COLO668 (cell line): ENCODE measurements around the gene ASB8.
"Not testable (repeated sequence)": the region's sequence is repeated elsewhere in the genome, so short reads cannot be mapped to it uniquely, and the experiment has no call there.

Experiments
- DNase-seq: peaks from one replicate; lab custom pipeline; 2025; ENCODE audit not compliant: unreplicated experiment; lab: John Stamatoyannopoulos, UW

The ASB8 gene

DNA sequence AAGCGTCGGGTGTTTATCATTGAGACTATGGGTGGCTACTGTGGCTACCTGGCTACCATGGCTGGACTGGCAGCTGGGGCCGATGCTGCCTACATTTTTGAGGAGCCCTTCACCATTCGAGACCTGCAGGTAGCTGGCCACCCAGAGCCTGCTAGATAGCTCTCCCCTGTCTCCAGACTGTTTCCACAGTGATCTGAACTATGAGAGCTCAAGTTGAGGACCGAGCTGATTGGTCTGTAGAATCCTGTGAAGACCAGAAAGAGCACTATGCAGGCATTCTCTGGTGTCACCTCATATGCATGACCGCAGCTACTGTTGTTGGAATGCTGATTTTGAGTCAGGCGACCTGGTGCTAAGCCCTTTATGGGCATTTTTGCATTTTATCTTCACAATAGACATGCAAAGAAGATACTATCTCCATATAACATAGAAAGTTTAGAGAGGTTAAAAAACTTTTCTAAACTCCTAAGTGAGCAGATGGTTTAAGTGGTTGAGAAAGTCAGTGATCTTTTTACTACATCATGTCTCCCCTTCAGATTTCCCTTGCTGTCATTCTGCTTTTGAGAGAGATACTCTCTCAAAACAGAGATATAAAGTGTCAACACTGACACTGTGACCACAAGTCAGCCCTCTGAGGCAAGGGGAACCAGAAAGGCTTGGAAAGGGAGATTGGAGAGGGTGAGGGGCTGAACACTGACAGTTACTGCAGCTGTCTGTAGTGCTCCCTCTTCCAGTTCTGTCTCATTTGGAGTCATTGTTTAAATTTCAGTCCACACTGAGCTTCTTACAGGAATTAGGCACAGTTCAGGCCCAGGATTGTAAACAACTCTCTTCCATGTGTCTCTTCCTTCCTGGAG, 14.3 kb downstream of the ASB8 start:
- no peak for DNase-seq

DNA sequence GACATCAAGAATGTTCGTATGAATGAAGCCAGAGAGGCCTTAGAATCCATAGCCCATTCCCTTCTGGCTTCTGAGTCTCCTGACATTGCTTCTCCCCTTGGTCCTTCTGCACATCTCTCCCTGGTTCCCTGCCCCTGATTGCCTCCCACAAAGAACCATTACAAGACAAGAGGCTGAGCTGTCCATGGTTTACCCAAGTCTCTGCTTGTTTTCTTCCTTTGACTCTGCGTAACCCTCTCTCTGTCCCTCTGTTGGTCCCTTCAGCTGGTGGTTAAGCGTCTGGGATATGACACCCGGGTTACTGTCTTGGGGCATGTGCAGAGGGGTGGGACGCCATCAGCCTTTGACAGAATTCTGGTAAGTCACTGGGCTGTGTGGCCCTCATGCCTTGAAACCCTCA, 22.3 kb downstream of the ASB8 start:
- DNase-seq: no peak

DNA sequence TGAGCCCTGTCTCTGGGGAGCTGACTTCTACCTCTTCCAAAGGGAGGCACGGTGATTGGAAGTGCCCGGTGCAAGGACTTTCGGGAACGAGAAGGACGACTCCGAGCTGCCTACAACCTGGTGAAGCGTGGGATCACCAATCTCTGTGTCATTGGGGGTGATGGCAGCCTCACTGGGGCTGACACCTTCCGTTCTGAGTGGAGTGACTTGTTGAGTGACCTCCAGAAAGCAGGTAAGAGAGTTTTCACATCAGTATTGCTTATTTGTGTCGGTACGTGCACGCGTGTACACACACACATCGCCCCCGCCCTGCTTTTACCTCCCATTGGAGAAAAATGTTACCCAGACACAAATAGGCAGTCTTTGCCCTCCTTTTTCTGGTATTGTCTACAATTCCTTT, 24.5 kb downstream of the ASB8 start:
- no peak for DNase-seq

DNA sequence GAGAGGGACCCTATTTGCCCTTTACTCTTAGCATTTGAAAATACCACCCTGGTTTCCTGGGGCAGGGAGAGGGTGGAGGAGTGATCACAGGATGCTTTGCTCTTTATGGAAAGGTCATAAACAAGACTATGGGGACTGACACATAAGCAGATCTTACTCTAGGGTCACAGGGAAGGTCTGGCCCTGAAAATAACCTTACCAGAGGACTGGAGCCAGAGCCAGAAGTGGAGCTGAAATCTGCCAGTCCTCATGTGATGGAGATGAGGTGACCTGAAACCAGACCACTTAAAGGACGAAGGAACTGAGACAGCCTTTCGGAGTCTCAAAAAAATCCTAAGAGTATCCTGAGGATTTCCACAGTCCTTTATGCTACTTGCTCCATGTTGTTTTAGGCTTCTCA, 25.8 kb downstream of the ASB8 start:
- no peak for DNase-seq

DNA sequence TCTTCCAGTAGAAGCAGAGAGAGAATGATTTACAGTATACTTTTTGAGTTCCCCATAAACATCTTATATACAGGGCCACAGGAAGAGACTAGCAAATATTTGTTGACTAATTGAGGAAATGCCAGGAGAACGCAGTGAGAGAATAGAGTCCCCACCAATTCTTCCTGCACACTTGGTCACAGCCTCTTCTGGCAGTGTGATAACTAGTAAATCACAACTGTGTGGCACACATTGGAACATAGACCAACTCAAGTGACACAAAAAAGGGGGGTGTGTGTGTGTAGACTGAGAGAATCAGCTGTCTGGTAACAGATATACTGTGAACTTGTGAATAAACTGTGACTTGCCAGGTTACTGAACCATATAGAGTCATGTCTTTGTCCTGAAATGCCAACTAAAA, 27.9 kb downstream of the ASB8 start:
- no peak for DNase-seq

DNA sequence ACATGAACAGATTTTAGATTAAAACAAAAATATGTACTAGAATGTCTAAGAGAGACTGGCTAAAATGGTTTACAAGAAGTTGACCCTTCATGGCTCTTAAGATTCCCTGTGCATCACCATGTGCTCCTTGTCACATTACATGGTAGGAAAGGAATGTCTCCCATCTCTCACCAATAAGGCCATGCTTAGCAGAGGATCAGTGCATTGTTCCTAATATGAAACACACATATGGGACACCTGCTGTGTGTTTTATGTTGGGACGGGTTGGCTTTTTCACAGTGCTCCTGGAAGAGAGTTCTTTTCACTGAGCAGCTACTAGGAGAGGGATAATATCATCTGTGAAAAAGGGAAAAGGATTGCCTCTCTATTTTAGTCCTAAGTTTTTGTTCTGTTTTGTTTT, 28.5 kb downstream of the ASB8 start:
- DNase-seq: no peak

DNA sequence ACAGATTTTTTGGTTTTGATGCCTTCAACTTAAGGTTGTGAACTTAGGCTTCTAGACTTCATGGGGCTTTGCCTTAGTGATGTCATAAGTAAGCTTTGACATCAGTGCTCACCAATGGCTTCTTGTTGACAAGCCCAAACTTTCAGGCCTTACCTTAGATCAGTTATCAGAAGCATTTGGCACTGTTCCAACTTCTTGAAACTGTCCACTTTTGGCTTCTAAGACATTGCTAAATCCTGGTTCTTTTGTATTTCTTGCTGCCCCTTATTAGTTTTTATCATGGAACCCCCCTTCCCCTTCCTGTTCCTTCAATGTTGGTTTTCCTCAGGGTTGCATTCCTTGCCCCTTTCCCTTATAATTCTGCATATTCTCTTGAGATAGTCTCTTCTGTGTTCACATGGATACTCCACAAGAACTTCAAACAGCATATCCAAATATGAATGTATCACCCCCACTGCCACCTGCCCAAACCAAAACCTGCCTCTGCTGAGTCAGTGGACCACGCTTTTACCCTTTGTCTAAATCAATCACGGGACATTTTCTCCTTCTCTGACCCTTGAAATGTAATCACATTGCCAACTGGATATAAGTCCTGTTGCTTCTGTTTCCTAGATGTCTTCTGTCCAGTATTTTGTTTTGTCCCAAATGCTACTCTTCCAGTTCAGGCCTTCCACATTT, 30.2 kb downstream of the ASB8 start:
- no peak for DNase-seq

DNA sequence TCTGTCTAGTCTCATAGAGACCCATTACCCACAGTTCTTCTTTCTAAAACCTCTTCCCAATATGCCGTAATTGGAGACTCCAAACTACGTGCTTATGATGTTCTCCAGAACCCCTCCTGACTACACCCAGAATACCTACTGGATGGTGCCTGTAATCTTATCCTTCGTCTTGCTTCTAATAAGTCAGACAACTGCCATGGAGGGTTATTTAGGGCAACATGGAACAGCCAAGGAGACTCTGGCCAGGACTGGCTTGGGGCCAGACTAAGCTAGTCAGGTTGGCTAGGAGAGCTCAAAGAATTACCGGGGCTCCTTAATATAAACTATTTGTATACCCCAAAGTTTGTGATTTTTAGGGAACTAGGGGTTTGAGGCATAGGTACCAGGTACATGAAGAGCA, 31.3 kb downstream of the ASB8 start:
- no peak for DNase-seq

DNA sequence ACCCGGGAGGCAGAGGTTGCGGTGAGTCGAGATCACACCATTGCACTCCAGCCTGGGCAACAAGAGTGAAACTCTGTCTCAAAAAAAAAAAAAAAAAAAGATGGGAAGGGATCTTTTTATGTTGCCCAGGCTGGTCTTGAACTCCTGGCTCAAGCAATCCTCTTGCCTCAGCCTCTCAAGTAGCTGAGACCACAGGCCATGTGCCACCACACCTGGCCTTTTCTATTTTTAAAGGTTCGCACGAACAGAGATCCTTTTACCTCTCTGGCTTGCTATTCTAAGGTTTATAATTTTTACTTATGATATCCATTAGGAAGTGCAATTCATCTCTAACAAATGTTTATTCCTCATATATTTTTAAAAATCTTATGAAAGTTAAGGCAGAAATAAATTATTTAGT, 31.8 kb downstream of the ASB8 start:
- not testable (repeated sequence) for DNase-seq

DNA sequence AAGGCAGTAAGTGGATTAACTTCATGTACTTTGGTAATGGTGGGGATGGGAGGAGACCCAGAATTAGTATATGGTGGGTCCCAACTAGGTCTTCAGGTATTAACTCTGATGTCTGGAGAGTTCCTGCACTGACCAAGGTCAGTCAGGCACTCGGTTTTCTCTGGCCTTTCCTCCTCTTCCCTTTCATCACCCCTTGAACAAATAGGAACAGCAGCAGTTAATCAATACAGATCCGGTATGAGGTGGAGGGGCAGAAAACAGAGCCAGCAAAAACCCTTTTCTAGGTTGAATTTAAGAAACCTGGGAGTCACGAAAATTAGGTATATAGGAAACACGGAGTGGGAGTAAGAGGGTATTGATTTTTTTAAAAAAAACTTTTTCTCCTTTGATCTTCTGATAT, 34.1 kb downstream of the ASB8 start:
- DNase-seq: no peak

DNA sequence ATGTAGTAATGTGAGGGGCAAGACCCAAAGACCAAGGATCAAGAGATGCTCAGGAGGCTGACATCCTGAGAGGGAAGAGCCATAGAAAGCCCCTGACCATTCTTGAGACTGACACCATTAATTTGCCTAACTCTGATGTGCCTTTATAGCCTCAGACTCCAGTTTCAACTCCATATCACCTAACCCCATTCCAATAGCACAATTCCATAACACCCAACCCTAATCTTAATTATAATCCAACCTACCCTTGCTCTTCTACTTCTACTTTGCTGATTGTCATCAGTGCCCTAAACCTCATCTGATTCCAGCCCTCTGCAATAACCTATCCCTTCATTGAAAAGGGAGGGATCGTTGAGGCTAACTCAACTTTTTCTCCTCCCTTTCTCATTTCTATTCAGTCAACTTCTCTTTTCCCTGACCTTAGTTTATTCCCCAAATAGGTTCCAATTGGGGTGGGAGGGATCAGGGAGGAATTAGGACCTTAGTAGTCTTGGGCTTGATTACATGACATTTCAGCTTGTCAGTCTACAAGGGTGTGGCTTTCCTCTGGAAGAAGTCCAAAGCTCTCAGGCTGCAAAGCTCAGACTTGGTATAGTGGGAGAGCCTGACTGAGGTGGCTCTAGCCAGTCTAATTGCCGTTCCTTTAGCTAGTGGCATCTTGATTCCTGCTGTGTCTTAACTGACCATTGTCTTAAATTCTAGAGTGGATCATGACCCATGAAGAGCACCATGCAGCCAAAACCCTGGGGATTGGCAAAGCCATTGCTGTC, 35.1 kb downstream of the ASB8 start:
- DNase-seq: no peak

DNA sequence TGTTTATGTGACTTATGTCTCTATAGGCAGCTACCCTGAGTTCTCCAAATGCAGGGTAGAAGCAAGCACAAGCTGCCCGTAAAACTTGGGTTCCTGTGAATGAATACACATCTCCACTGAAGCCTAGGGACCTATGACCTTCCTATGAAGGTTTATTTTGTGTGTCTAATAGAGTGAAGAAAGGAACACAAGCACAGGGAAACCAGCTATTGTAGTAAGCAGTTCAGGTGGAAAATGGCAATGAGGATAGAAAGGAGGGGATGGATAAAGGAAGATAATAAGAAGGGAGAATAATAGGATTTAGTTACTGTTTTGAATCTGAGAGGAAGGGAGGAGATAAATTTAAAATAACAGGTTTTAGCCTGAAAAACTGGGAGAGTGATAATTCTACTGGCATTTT, 35.8 kb downstream of the ASB8 start:
- DNase-seq: no peak

DNA sequence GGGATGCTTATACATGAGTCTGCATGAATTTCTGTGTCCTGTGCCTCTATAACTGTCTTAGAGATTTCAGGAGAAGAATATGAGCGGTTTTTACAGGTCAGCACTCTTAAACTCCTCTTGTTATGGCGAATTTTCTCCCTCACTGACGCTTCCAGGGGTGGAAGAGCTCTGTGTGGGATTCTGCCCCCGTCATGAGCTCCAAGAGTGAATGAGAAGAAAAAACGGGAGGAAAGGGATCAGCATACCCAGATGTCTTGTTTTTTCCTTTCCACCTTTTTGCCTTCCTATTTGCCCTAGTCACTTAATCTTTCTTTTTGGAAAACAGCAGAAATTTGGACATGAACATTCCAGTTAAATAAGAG, 37.5 kb downstream of the ASB8 start:
- no peak for DNase-seq

DNA sequence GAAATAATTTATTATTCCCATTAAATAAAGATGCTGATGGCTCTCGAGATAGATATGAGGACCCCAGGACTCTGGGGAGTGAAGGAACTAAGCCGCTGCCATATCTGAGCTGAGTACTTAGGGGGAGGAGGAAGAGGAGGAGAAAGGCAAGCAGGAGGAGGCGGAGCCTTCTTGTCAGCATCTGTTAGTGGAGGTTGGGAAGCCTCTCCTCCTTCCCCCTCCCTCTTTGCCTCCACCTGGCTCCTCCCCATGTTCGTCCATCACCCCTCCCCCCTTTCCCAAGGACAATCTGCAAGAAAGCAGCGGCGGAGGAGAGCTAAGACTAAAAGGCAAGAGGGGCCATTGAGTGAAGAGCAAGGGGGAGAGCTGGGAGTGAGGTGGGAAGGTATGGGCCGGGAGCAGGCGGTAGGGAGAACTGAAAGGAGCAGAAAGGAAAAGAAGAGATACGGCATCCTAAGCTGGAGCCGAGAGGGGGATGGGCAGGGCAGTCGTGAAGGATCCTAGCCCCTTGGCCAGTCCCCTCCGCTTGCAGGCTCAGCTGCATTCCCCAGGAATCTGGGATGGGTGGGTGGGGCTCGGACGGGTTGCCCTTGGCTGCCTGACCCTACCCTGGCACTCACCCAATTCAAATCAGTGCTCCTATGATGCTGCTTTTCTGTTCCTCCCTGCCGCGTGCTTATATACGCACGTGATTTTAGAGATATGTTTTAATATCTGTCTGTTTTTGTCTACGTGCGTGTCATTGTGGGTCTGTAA, 38.1 kb downstream of the ASB8 start, which contains the start of gene PFKM:
PFKM (plus strand) TSS at position 287 of the 756 bp plus-strand sequence. CDS start 3,411 bp downstream, outside the sequence.
- peak; percentile 18 for DNase-seq

DNA sequence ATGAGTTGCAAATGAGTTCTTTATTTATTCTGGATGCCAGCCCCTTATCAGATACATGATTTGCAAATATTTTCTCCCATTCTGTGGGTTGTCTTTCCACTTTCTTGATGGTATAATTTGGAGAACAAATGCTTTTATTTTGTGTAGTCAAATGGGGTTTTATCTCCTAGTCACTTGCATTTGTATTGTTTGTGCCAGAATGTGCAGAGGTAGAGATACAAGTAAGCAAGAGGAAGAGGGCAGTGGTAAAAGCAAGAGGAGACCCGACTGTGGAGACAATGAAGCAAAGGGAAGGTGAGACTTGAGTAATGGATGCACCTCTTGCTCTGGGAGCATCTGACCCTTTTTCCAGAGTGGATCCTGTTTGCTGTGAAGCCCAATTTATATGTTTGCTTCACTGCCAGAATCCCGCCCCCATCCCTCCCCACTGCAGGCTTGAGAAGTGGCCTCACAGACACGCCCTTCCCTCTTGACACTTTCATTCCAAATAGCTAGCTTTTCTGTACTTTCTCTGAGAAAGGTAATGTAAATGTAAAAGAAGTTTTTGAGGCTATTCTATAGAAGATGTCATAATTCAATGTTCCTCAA, 38.9 kb downstream of the ASB8 start:
- DNase-seq: no peak

DNA sequence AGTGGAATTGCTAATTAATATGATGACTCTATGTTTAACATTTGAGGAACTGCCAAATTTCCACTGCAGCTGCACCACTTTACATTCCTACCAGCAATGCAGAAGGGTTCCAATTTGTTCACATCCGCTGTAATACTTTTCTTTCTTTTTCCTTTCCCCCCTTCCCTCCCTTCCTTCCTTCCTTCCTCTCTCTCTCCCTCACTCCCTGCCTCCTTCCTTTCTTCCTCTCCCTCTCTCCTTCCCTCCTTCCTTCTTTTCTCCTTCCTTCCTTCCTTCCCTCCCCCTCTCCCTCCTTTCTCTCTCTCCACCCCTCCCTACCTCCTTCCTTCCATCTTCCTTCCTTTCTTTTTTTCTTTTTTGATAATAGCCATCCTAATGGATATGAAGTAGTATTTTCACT, 41.4 kb downstream of the ASB8 start:
- no peak for DNase-seq

DNA sequence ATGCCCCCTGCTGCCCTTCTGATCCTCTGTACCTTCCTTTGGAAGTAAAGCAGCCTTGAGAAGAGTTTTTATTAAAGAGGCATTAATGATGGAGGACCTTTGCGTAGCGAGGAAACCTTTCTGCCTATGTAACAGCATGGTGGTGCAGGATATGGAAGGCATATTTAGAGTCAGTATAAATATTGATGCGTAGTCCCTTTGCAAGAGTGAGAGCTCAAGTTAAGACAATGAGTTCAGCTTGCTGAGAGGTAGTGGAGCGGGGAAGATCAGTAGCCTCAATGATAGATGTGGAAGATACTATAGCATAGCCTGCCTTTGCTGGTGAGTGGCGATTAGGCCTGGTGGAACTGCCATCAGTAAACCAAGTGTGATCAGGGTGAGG, 46.0 kb downstream of the ASB8 start:
- not testable (repeated sequence) for DNase-seq

DNA sequence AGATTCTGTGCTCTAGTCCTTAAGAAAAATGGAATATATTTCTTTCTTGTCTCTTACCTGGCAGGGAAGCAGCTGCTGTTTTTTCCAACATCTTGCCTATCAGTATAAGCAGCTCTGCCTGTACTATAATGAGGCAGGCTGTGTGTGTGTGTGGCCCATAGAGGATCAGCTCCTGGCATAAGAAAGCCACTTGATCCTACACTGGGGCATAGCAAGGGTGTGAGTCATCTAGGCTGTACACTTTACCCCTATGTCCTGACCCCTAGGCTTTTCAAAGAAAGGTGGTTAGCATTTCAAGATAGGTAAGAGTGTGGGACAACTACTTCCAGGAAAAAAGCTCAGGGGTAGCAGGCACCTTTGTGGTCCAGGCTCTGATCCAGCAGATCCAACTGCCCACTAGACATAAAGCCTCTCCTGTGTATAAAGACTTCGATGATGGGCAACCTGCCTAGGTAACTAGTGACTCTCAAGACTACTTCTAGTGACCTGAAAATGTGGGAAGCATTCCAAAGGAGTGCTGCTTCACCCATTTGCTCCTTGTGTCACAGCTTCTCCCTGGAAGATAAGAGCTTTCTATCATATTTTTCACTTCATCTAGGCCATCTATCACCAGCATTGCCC, 46.5 kb downstream of the ASB8 start:
- no peak for DNase-seq

DNA sequence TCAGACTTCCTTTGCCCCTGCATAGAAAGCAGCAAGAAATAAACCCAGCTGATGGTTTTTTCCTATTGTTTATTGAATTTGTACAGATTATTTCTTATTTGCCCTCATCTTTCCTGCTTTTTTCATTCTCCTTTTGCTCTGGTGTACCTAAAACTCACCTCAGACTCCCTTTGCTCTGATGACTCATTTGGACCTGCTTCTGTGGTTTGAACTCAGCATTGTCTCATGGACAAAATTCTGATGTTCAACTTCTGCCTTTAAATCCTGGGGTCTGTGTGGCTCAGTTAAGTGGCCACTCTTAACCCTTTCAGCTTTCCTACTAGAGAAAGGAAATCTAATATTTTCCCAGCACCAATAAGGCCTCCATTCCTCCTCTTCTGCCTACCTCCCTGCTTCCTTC, 47.9 kb downstream of the ASB8 start:
- DNase-seq: no peak
